Nephron progenitor cell (in vitro differentiated cells): Measurements from ENCODE around the gene SLC6A3.

Experiments
- DNase-seq: peaks from one replicate; pipeline ENCODE4 v3.0.0; 2021
- H3K27ac Mint-ChIP-seq: 2 replicates; pipeline ENCODE4 v1.8.0; 2021; ENCODE audit warnings: mild to moderate bottlenecking, moderate library complexity, mixed read lengths
- H3K27me3 Mint-ChIP-seq: 2 replicates; pipeline ENCODE4 v1.8.0; 2021; ENCODE audit warnings: mild to moderate bottlenecking, low read depth, mixed read lengths; ENCODE audit not compliant: poor library complexity
- H3K36me3 Mint-ChIP-seq: 2 replicates; pipeline ENCODE4 v1.8.0; 2021; ENCODE audit warnings: low read depth, mixed read lengths
- H3K4me1 Mint-ChIP-seq: 2 replicates; pipeline ENCODE4 v1.8.0; 2021; ENCODE audit warnings: mixed read lengths
- H3K4me3 Mint-ChIP-seq: 2 replicates; pipeline ENCODE4 v1.8.0; 2021; ENCODE audit warnings: mild to moderate bottlenecking, moderate library complexity, mixed read lengths
- H3K9me3 Mint-ChIP-seq: 2 replicates; pipeline ENCODE4 v1.8.0; 2021; ENCODE audit warnings: mild to moderate bottlenecking, moderate library complexity, mixed read lengths
- TF ChIP-seq, protein P1 (sequence below): fragments of 200-600 bp; sonication (generic); IDR thresholded peaks from 2 replicates; pipeline ENCODE4 v1.5.0; 2021; ENCODE audit warnings: antibody characterized with exemption

SLC6A3 gene

GRCh38 chr5:1445313-1445688 lies at the start of gene SLC6A3:
TSS of gene SLC6A3 (minus strand) at chr5:1445440. CDS start at chr5:1443197, 2,243 bp downstream.
- Mint-ChIP-seq H3K4me3 (peak within 1 kb of the TSS; percentile 71), H3K9me3 (peaks cover 17% of the 10 kb centered on the region), H3K27ac (no peak within 1 kb of the TSS), H3K36me3 (no peaks in the 10 kb centered on the region), H3K4me1 (peaks cover 6% of the 10 kb centered on the region), H3K27me3 (peaks cover 98% of the 10 kb centered on the region)
- peak; percentile 92 for DNase-seq
- TF ChIP-seq, protein P1, sequence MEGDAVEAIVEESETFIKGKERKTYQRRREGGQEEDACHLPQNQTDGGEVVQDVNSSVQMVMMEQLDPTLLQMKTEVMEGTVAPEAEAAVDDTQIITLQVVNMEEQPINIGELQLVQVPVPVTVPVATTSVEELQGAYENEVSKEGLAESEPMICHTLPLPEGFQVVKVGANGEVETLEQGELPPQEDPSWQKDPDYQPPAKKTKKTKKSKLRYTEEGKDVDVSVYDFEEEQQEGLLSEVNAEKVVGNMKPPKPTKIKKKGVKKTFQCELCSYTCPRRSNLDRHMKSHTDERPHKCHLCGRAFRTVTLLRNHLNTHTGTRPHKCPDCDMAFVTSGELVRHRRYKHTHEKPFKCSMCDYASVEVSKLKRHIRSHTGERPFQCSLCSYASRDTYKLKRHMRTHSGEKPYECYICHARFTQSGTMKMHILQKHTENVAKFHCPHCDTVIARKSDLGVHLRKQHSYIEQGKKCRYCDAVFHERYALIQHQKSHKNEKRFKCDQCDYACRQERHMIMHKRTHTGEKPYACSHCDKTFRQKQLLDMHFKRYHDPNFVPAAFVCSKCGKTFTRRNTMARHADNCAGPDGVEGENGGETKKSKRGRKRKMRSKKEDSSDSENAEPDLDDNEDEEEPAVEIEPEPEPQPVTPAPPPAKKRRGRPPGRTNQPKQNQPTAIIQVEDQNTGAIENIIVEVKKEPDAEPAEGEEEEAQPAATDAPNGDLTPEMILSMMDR: no peak

GRCh38 chr5:1493941-1494340 lies 48.7 kb upstream of the SLC6A3 start:
- Mint-ChIP-seq H3K36me3 (peaks cover 45% of the 10 kb centered on the region), H3K4me1 (no peaks in the 10 kb centered on the region), H3K27ac (no peak overlapping the region), H3K27me3 (no peaks in the 10 kb centered on the region), H3K4me3 (no peak overlapping the region), H3K9me3 (no peaks in the 10 kb centered on the region)
- no peak for DNase-seq
- TF ChIP-seq, protein P1: no peak

- Mint-ChIP-seq H3K36me3 (peaks cover 42% of the 10 kb centered on the region), H3K27ac (no peak overlapping the region), H3K9me3 (no peaks in the 10 kb centered on the region), H3K4me3 (no peak overlapping the region), H3K27me3 (no peaks in the 10 kb centered on the region), H3K4me1 (no peaks in the 10 kb centered on the region)
- no peak for DNase-seq
- TF ChIP-seq, protein P1: no peak
Measured at GRCh38 chr5:1493413-1493812, 48.2 kb upstream of the SLC6A3 start.

DNA sequence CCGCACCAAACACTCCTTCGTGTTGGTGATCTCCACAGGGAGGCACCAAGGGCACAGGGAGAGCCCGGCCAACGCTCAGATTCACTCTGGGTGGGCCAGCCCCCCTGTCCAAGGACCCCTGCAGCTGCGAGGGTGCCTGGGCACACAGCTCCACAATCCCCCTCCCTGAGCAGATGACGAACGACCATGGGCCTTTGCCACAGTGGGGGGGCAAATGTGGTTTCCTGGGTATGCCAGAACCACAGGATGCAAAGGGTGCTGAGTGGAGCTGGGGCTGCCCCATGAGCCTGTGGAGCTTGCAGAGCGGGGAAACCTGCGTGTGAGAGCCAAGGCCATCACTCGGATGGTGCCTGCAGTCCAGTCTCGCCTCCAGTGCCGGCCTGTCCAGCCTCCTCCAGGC lies 47.5 kb upstream of the SLC6A3 start:
- no peaks in the 10 kb centered on the region for H3K9me3 Mint-ChIP-seq
- no peaks in the 10 kb centered on the region for H3K4me1 Mint-ChIP-seq
- peaks cover 47% of the 10 kb centered on the region for H3K36me3 Mint-ChIP-seq
- TF ChIP-seq, protein P1: no peak
- H3K27ac Mint-ChIP-seq: no peak overlapping the region
- H3K27me3 Mint-ChIP-seq: no peaks in the 10 kb centered on the region
- H3K4me3 Mint-ChIP-seq: no peak overlapping the region
- no peak for DNase-seq

DNA sequence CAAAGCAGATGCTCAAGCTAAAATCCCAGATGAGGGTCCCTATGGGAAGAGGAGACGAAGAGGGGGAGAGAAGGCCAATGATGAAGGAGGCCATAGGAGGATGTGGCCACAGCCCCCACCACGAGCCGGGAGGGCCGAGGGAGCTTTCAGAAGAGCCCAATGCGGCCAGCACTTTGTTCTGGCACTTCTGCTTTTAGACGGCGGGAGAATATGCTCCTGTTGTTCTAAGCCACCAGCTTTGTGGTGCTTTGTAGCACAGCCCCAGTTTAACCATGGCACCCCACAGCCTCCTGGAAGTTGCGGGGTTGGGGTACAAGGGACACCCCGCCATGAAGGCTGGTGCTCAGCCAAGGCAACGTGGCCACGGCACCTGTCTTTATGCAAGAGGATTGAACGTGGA lies 45.1 kb upstream of the SLC6A3 start:
- no peak for DNase-seq
- Mint-ChIP-seq H3K4me1 (no peaks in the 10 kb centered on the region), H3K27me3 (no peaks in the 10 kb centered on the region), H3K4me3 (no peak overlapping the region), H3K27ac (no peak overlapping the region), H3K9me3 (no peaks in the 10 kb centered on the region), H3K36me3 (peaks cover 42% of the 10 kb centered on the region)
- TF ChIP-seq, protein P1: no peak

GRCh38 chr5:1489754-1490153 lies 44.5 kb upstream of the SLC6A3 start:
- Mint-ChIP-seq H3K4me1 (no peaks in the 10 kb centered on the region), H3K4me3 (no peak overlapping the region), H3K27ac (no peak overlapping the region), H3K27me3 (no peaks in the 10 kb centered on the region), H3K36me3 (peaks cover 42% of the 10 kb centered on the region), H3K9me3 (no peaks in the 10 kb centered on the region)
- TF ChIP-seq, protein P1: no peak
- DNase-seq: no peak
